IMR-90 (cell line): ENCODE measurements around the gene TBC1D4. TPM values are rescaled to one million over a fixed set of nuclear protein-coding genes. Genes with fewer than 3 reads are reported as not detected.

Source experiments
- ATAC-seq: fragments of 200-7000 bp; cut with Tn5 transposase; 2 replicates; pipeline ENCODE4 v1.9.1; 2020; ENCODE audit warnings: low read depth, mild to moderate bottlenecking, moderate library complexity
- BruUV-seq: library from RNA; stranded (reverse); fragments of 400-500 nt; replicated peaks from 2 replicates; lab custom pipeline; 2021; lab: Mats Ljungman, UMichigan
- CTCF ChIA-PET: fragments of 300-600 bp; formaldehyde crosslinking; extraction: SDS; loops from one replicate; lab custom pipeline; 2021; ENCODE audit warnings: antibody characterized with exemption; lab: Yijun Ruan, JAX
- POLR2A ChIA-PET: fragments of 300-600 bp; sonication (Branson Sonifier 250); formaldehyde crosslinking; loops from one replicate; lab custom pipeline; 2022; ENCODE audit warnings: antibody characterized with exemption; ENCODE audit not compliant: unreplicated experiment; lab: Charles Lee
- DNase-seq: peaks from one replicate; pipeline ENCODE4 v3.0.0; 2013
- H2AFZ ChIP-seq: replicated peaks from 2 replicates; pipeline ENCODE3; 2013; ENCODE audit warnings: low read length, mild to moderate bottlenecking; ENCODE audit not compliant: poor library complexity
- H2AK5ac ChIP-seq: 2 replicates; pipeline ENCODE4 v1.6.1; 2013; ENCODE audit warnings: low read depth, low read length, inconsistent platforms
- H2AK9ac ChIP-seq: replicated peaks from 2 replicates; pipeline ENCODE3; 2013; ENCODE audit warnings: mild to moderate bottlenecking, low read depth, low read length, moderate library complexity; ENCODE audit not compliant: poor library complexity
- H2BK120ac ChIP-seq: 2 replicates; pipeline ENCODE4 v1.6.1; 2013; ENCODE audit warnings: low read depth, low read length, inconsistent platforms
- H2BK15ac ChIP-seq: 3 replicates; pipeline ENCODE4 v1.6.1; 2013; ENCODE audit warnings: low read depth, low read length, inconsistent platforms
- H2BK20ac ChIP-seq: 2 replicates; pipeline ENCODE4 v1.6.1; 2013; ENCODE audit warnings: low read depth, mild to moderate bottlenecking, inconsistent platforms, low read length, moderate library complexity
- H2BK5ac ChIP-seq: 2 replicates; pipeline ENCODE4 v1.6.1; 2013; ENCODE audit warnings: mild to moderate bottlenecking, low read depth, low read length, inconsistent platforms; ENCODE audit not compliant: poor library complexity, severe bottlenecking
- H3K14ac ChIP-seq: replicated peaks from 2 replicates; pipeline ENCODE4 v1.6.1; 2013; ENCODE audit warnings: low read depth, low read length, inconsistent platforms
- H3K18ac ChIP-seq: 2 replicates; pipeline ENCODE4 v1.6.1; 2013; ENCODE audit warnings: low read depth, low read length, control low read depth
- H3K23ac ChIP-seq: 2 replicates; pipeline ENCODE4 v1.6.1; 2013; ENCODE audit warnings: low read depth, low read length, inconsistent platforms
- H3K27ac ChIP-seq: 2 replicates; pipeline ENCODE4 v1.5.1; 2013; ENCODE audit warnings: mild to moderate bottlenecking, control low read depth, low read length; ENCODE audit not compliant: insufficient read depth
- H3K27me3 ChIP-seq: 2 replicates; pipeline ENCODE4 v1.6.1; 2013; ENCODE audit warnings: low read length; ENCODE audit not compliant: control insufficient read depth, insufficient read depth
- H3K36me3 ChIP-seq: 2 replicates; pipeline ENCODE4 v1.6.1; 2013; ENCODE audit warnings: low read length, mixed read lengths; ENCODE audit not compliant: control insufficient read depth, insufficient read depth
- H3K4ac ChIP-seq: 2 replicates; pipeline ENCODE4 v1.6.1; 2013; ENCODE audit warnings: low read depth, low read length, inconsistent platforms
- H3K4me1 ChIP-seq: 2 replicates; pipeline ENCODE4 v1.6.1; 2013; ENCODE audit warnings: low read length, mixed read lengths; ENCODE audit not compliant: control insufficient read depth, insufficient read depth
- H3K4me2 ChIP-seq: 2 replicates; pipeline ENCODE4 v1.6.1; 2013; ENCODE audit warnings: low read depth, mild to moderate bottlenecking, control low read depth, low read length, moderate library complexity
- H3K4me3 ChIP-seq: 2 replicates; pipeline ENCODE4 v1.5.1; 2013; ENCODE audit warnings: low read depth, mild to moderate bottlenecking, control low read depth, low read length, moderate library complexity; ENCODE audit not compliant: insufficient read depth
- H3K56ac ChIP-seq: 2 replicates; pipeline ENCODE4 v1.6.1; 2013; ENCODE audit warnings: low read length, inconsistent platforms; ENCODE audit not compliant: insufficient read depth; ENCODE audit errors: extremely low read depth
- H3K79me1 ChIP-seq, 2 experiments: 2 replicates each; pipeline ENCODE4 v1.6.1; 2013; ENCODE audit warnings: low read length in 2 of 2, inconsistent platforms in 1 of 2, low read depth in 1 of 2
- H3K9ac ChIP-seq: 2 replicates; pipeline ENCODE4 v1.6.1; 2013; ENCODE audit warnings: low read depth, low read length, control low read depth
- H3K9me1 ChIP-seq: 2 replicates; pipeline ENCODE4 v1.6.1; 2013; ENCODE audit warnings: low read length, inconsistent platforms; ENCODE audit not compliant: insufficient read depth
- H3K9me3 ChIP-seq: 2 replicates; pipeline ENCODE4 v1.6.1; 2013; ENCODE audit warnings: low read length; ENCODE audit not compliant: control insufficient read depth, insufficient read depth
- H4K20me1 ChIP-seq: 2 replicates; pipeline ENCODE4 v1.6.1; 2013; ENCODE audit warnings: low read length, inconsistent platforms; ENCODE audit not compliant: insufficient read depth
- H4K5ac ChIP-seq: 2 replicates; pipeline ENCODE4 v1.6.1; 2013; ENCODE audit warnings: mild to moderate bottlenecking, low read depth, low read length, control low read depth
- H4K8ac ChIP-seq, 2 experiments: 2 replicates each; pipeline ENCODE4 v1.6.1; 2013; ENCODE audit warnings: low read depth in 2 of 2, low read length in 2 of 2, control low read depth in 1 of 2, inconsistent platforms in 1 of 2
- H4K91ac ChIP-seq: 2 replicates; pipeline ENCODE4 v1.6.1; 2013; ENCODE audit warnings: low read depth, low read length, inconsistent platforms; ENCODE audit not compliant: insufficient read depth
- BHLHE40 ChIP-seq: fragments of 150-350 bp; IDR thresholded peaks from 2 replicates; pipeline ENCODE4 v1.6.1; 2016; ENCODE audit warnings: mild to moderate bottlenecking, low read depth, low read length
- CEBPB ChIP-seq: IDR thresholded peaks from 2 replicates; pipeline ENCODE4 v1.6.1; 2012; ENCODE audit warnings: low read depth, low read length, improper control_type of control experiment
- CHD1 ChIP-seq: IDR thresholded peaks from 2 replicates; pipeline ENCODE4 v1.6.1; 2012; ENCODE audit warnings: low read depth, low read length, improper control_type of control experiment
- MXI1 ChIP-seq: IDR thresholded peaks from 2 replicates; pipeline ENCODE4 v1.6.1; 2012; ENCODE audit warnings: low read depth, mild to moderate bottlenecking, low read length, moderate library complexity, borderline replicate concordance
- RAD21 ChIP-seq: IDR thresholded peaks from 2 replicates; pipeline ENCODE4 v1.6.1; 2012; ENCODE audit warnings: low read length, improper control_type of control experiment
- RCOR1 ChIP-seq: IDR thresholded peaks from 2 replicates; pipeline ENCODE4 v1.6.1; 2012; ENCODE audit warnings: mild to moderate bottlenecking, low read length, improper control_type of control experiment; ENCODE audit not compliant: insufficient replicate concordance
- WGBS, 2 experiments: methylation state at CpG; one replicate each; pipeline versions ENCODE4 v1.1.5 to v1.1.7; 2013; ENCODE audit warnings: missing lambda C conversion rate in 2 of 2; ENCODE audit not compliant: insufficient read length in 1 of 2; ENCODE audit errors: extremely low coverage in 2 of 2; 5-methylcytosine and 5-hydroxymethylcytosine counted together
- dilution Hi-C: fragments of 300-500 bp; cut with HindIII; formaldehyde crosslinking; loops from one replicate; pipeline ENCODE4 v1.14.3; 2018; ENCODE audit warnings: low sequenced_read_pairs; ENCODE audit not compliant: unreplicated experiment
- in situ Hi-C: fragments of 300-500 bp; cut with MboI; formaldehyde crosslinking; loops from 3 replicates; pipeline ENCODE4 v1.14.3; 2019; ENCODE audit warnings: low sequenced_read_pairs, inconsistent platforms, mixed read lengths
- intact Hi-C: fragments of 100-400 bp; cut with micrococcal nuclease; formaldehyde crosslinking; loops from 2 replicates; pipeline ENCODE4 v1.10.0; 2022
- polyA plus RNA-seq, 3 experiments: library from polyadenylated mRNA; depleted of rRNA; stranded (reverse); fragments of >200 nt; gene quantifications; 2 replicates each; pipeline ENCODE4 v1.2.3, GENCODE V29; 2012; ENCODE audit warnings: low replicate concordance in 1 of 3
- total RNA-seq: library from RNA; depleted of rRNA; stranded (reverse); fragments of >200 nt; gene quantifications from 2 replicates; pipeline ENCODE4 v1.2.3, GENCODE V29; 2012
- TF ChIP-seq, protein P1 (sequence below): fragments of 150-350 bp; IDR thresholded peaks from 2 replicates; pipeline ENCODE4 v1.6.1; 2017; ENCODE audit warnings: mild to moderate bottlenecking, antibody characterized with exemption, low read length, low read depth

TBC1D4 gene
- total and polyA plus RNA-seq, 2 of the 4 experiments (the other 2 are of a cell fraction): 7.5 to 22.8 TPM

DNA sequence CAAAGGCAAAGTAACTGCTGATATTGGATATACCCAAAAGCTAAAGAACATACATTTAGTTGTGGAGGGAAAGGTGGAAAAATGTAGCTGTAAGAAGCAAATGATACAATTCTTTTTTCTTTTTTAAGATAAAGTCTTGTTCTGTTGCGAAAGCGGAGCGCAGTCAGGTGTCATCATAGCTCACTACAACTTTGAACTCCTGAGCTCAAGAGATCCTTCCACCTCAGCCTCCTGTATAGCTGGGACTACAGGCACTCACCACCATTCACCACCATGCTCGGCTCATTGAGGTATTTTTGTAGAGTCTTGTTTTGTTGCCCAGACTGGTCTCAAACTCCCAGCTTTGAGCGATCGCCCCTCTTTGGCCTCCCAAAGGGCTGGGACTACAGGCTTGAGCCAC is 38.0 kb downstream of the TBC1D4 start:
- H2BK5ac ChIP-seq: no peak overlapping the region
- H3K4me3 ChIP-seq: no peak overlapping the region
- dilution Hi-C loops (no loop called here), in situ Hi-C loops (no loop called here), intact Hi-C loops (loop anchor here (10.0 kb wide), 1 partner anchor 69 kb away; no protein-coding TSS in a partner anchor)
- ChIA-PET POLR2A (interaction anchor here (0.6 kb wide), 2 partner anchors 295 to 534 kb away, joined by 3 to 4 read pairs; no protein-coding TSS in a partner anchor), CTCF (interaction anchor here (0.6 to 0.8 kb wide), 2 partner anchors 10 to 34 kb away, joined by 4 to 6 read pairs; no protein-coding TSS in a partner anchor)
- peaks cover 2% of the 10 kb centered on the region; the same call in 1 of the 2 replicates for H3K4me1 ChIP-seq
- H4K20me1 ChIP-seq: no peaks in the 10 kb centered on the region; the same call in 1 of the 2 replicates
- H3K23ac ChIP-seq: no peak overlapping the region
- no peaks in the 10 kb centered on the region for H3K79me1 ChIP-seq
- H3K27ac ChIP-seq: no peak overlapping the region
- H3K36me3 ChIP-seq: no peaks in the 10 kb centered on the region
- H3K27me3 ChIP-seq: no peaks in the 10 kb centered on the region
- TF ChIP-seq MXI1: no peak
- no peak for TF ChIP-seq CEBPB
- TF ChIP-seq RAD21: no peak
- TF ChIP-seq RCOR1: no peak
- TF ChIP-seq, protein P1, sequence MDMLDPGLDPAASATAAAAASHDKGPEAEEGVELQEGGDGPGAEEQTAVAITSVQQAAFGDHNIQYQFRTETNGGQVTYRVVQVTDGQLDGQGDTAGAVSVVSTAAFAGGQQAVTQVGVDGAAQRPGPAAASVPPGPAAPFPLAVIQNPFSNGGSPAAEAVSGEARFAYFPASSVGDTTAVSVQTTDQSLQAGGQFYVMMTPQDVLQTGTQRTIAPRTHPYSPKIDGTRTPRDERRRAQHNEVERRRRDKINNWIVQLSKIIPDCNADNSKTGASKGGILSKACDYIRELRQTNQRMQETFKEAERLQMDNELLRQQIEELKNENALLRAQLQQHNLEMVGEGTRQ: no peak
- TF ChIP-seq BHLHE40: no peak
- no peak for TF ChIP-seq CHD1
- H3K9me1 ChIP-seq: no peaks in the 10 kb centered on the region
- no peak overlapping the region for H3K4ac ChIP-seq
- H2AK5ac ChIP-seq: no peak overlapping the region
- no peak overlapping the region for H3K9ac ChIP-seq
- no TSS peak for BruUV-seq
- no peak overlapping the region for H4K8ac ChIP-seq
- H2BK120ac ChIP-seq: no peak overlapping the region
- DNase-seq (no peak), ATAC-seq (no peak)
- no peaks in the 10 kb centered on the region for H3K9me3 ChIP-seq
- H2AFZ ChIP-seq: no peak overlapping the region
- no peak overlapping the region for H3K18ac ChIP-seq
- no peak overlapping the region for H2AK9ac ChIP-seq
- H3K14ac ChIP-seq: no peak overlapping the region
- H2BK20ac ChIP-seq: no peak overlapping the region
- H2BK15ac ChIP-seq: no peak overlapping the region
- H4K91ac ChIP-seq: no peak overlapping the region
- WGBS, 2 experiments: no CpG with 5 or more reads among the region's 6 CpGs
- H4K5ac ChIP-seq: no peak overlapping the region
- no peak overlapping the region for H3K56ac ChIP-seq
- no peak overlapping the region for H3K4me2 ChIP-seq
